Psoas muscle (tissue), 8 donors: ENCODE results near the gene KRTAP10-5. TPM values are rescaled to one million over a fixed set of nuclear protein-coding genes. Genes with fewer than 3 reads are reported as not detected.
A peak's percentile ranks its signal among the peaks of the same experiment; 100 is the strongest.

Experiments used
- ATAC-seq, 4 donors: fragments of 200-7000 bp; cut with Tn5 transposase; one replicate each; pipeline ENCODE4 v1.9.1; 2020; ENCODE audit warnings: moderate library complexity in 3 of 4, mild to moderate bottlenecking in 2 of 4
- DNase-seq, 2 donors: peaks; one replicate each; pipeline ENCODE4 v3.0.0-alpha.2; 2020
- H3K27ac ChIP-seq: fragments of 200-600 bp; one replicate; pipeline ENCODE4 v1.8.0; 2022
- H3K27me3 ChIP-seq, 3 donors: fragments of 200-600 bp in 1 of 3; one replicate each; pipeline versions ENCODE4 v1.6.1 to v1.8.0; 2013 to 2022; ENCODE audit warnings: low read length in 2 of 3, mild to moderate bottlenecking in 2 of 3, moderate library complexity in 1 of 3; ENCODE audit not compliant: insufficient read depth in 3 of 3
- H3K36me3 ChIP-seq, 2 donors: fragments of 200-600 bp in 1 of 2; one replicate each; pipeline versions ENCODE4 v1.6.1 to v1.8.0; 2013 to 2022; ENCODE audit warnings: low read depth in 1 of 2, mild to moderate bottlenecking in 1 of 2, moderate library complexity in 1 of 2; ENCODE audit not compliant: insufficient read depth in 1 of 2
- H3K4me1 ChIP-seq: fragments of 200-600 bp; one replicate; pipeline ENCODE4 v1.8.0; 2022
- H3K4me3 ChIP-seq: fragments of 200-600 bp; one replicate; pipeline ENCODE4 v1.8.0; 2022; ENCODE audit warnings: mild to moderate bottlenecking
- H3K9me3 ChIP-seq: fragments of 200-600 bp; one replicate; pipeline ENCODE4 v1.8.0; 2022
- CTCF ChIP-seq: fragments of 200-600 bp; IDR thresholded peaks from one replicate; pipeline ENCODE4 v1.8.0; 2022; ENCODE audit warnings: antibody characterized with exemption
- WGBS, 3 donors: extraction: QIAGEN DNeasy Blood & Tissue Kit; methylation state at CpG; one replicate each; pipeline versions ENCODE4 v1.1.6 to v1.1.7; 2013; 5-methylcytosine and 5-hydroxymethylcytosine counted together
- intact Hi-C, 2 donors: fragments of 100-400 bp; cut with DNase I; formaldehyde crosslinking; loops; one replicate each; pipeline versions ENCODE4 v1.11.0 to v1.14.2; 2022
- polyA plus RNA-seq, 3 donors: library from polyadenylated mRNA; stranded (reverse); fragments of 200-250 nt; gene quantifications; one replicate each; pipeline ENCODE4 v1.2.3, GENCODE V29; 2013
- total RNA-seq, 4 donors: library from RNA; stranded (reverse); fragmentation: NEBNext Ultra II Directional in 2 of 4; extraction: Animal tissue kit (Norgen Biotek cat#: 25700) in 2 of 4; gene quantifications; one replicate each; pipeline versions ENCODE4 v1.2.1 to v1.2.4, GENCODE V29; 2021 to 2023
- donor health status: healthy with polysubstance abuse.
- donor health status: DM: no; HTN: no; CAD: no; lungs with moderate emphysema.
- donor health status: Bipolar disorder and iron deficiency.
- donor health status: healthy.
- donor health status: DM: yes; HTN: yes; CAD: no.
- donor health status: DM: no; HTN: no; CAD: no.
- donor health status: DM: no; HTN: no; CAD: no.
- donor health status: DM: yes; HTN: yes; CAD: no.

Gene KRTAP10-5
- total and polyA plus RNA-seq, 7 donors: not detected

- Histone ChIP-seq H3K36me3 (no peaks in the 10 kb centered on the region), H3K9me3 (peaks cover 14% of the 10 kb centered on the region), H3K27me3 (peaks cover 0 to 13% (median 0%) of the 10 kb centered on the region in 3 donors), H3K4me1 (no peaks in the 10 kb centered on the region), H3K4me3 (no peak overlapping the region), H3K27ac (no peak overlapping the region)
- intact Hi-C loops: no loop called here
- ATAC-seq (no peak), DNase-seq (peak in 1 of 2 donors; percentile 47)
- no peak for TF ChIP-seq CTCF
- WGBS, 3 donors: 60 to 66% (median 64%) methylated on average over 10 of the region's 10 CpGs
Observed at GRCh38 chr21:44626262-44626661, 45.9 kb upstream of the KRTAP10-5 start.

GRCh38 chr21:44625756-44626155 is 45.4 kb upstream of the KRTAP10-5 start:
- DNase-seq (no peak), ATAC-seq (no peak)
- no peak for TF ChIP-seq CTCF
- intact Hi-C loops: no loop called here
- Histone ChIP-seq H3K4me1 (no peaks in the 10 kb centered on the region), H3K27me3 (peaks cover 0 to 13% (median 0%) of the 10 kb centered on the region in 3 donors), H3K4me3 (no peak overlapping the region), H3K27ac (no peak overlapping the region), H3K9me3 (peaks cover 14% of the 10 kb centered on the region), H3K36me3 (no peaks in the 10 kb centered on the region)
- whole genome bisulfite sequencing, 3 donors: 63 to 73% (median 71%) methylated on average over 7 of the region's 7 CpGs

GRCh38 chr21:44623575-44623974 is 43.2 kb upstream of the KRTAP10-5 start:
- Histone ChIP-seq H3K9me3 (peaks cover 14% of the 10 kb centered on the region), H3K4me1 (no peaks in the 10 kb centered on the region), H3K27me3 (peaks cover 0 to 9% (median 0%) of the 10 kb centered on the region in 3 donors), H3K27ac (no peak overlapping the region), H3K4me3 (no peak overlapping the region), H3K36me3 (no peaks in the 10 kb centered on the region)
- TF ChIP-seq CTCF: no peak
- intact Hi-C loops: loop anchor here in 1 of 2 donors (5.0 kb wide), 1 partner anchor 169 kb away; no protein-coding TSS in a partner anchor
- no peak for DNase-seq
- ATAC-seq: no peak

GRCh38 chr21:44619886-44620285 is 39.5 kb upstream of the KRTAP10-5 start:
- peaks cover 14% of the 10 kb centered on the region for H3K9me3 ChIP-seq
- H3K27ac ChIP-seq: no peak overlapping the region
- WGBS, 3 donors: 82 to 86% (median 85%) methylated on average over 6 of the region's 6 CpGs
- TF ChIP-seq CTCF: no peak
- H3K27me3 ChIP-seq: peaks cover 0 to 17% (median 0%) of the 10 kb centered on the region in 3 donors
- H3K4me1 ChIP-seq: no peaks in the 10 kb centered on the region
- no peaks in the 10 kb centered on the region for H3K36me3 ChIP-seq
- ATAC-seq: no peak
- DNase-seq: no peak
- intact Hi-C loops: loop anchor here in 1 of 2 donors (5.0 kb wide), 1 partner anchor 172 kb away; no protein-coding TSS in a partner anchor
- no peak overlapping the region for H3K4me3 ChIP-seq

GRCh38 chr21:44618909-44619308 is 38.5 kb upstream of the KRTAP10-5 start:
- H3K27me3 ChIP-seq: peaks cover 0 to 25% (median 3%) of the 10 kb centered on the region in 3 donors
- no peak overlapping the region for H3K27ac ChIP-seq
- 62 to 66% (median 65%) methylated on average over 3 of the region's 3 CpGs for WGBS, 3 donors
- intact Hi-C loops: no loop called here
- no peak for DNase-seq
- no peaks in the 10 kb centered on the region for H3K4me1 ChIP-seq
- peaks cover 9% of the 10 kb centered on the region for H3K9me3 ChIP-seq
- ATAC-seq: no peak
- TF ChIP-seq CTCF: no peak
- H3K36me3 ChIP-seq: no peaks in the 10 kb centered on the region
- H3K4me3 ChIP-seq: no peak overlapping the region
